Measurements from ENCODE around the gene DCST2. TPM values are rescaled to one million over a fixed set of nuclear protein-coding genes. Genes with fewer than 3 reads are reported as not detected.
A peak's percentile ranks its signal among the peaks of the same experiment; 100 is the strongest.

Gene DCST2
- total RNA-seq, 4 donors from 2014 or later, result 0.35 to 0.54 TPM; not detected in 2

DNA sequence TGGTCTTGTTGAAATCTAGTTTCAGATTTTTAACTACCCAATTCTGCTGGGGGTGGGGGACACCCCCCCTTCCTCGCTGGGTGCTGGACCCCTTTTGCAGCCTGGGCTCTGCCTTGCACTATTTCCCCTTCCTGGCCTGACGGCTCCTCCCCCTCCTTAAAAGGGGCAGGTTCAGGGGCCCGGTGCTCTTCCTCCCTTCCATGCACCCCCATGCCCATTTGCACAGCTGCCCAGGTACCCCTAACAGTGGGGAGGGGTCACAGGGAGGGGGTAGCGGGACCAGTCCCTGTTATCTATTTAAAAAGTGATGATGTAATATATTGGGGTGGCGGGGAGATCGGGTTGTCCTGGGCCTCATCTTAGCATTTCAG lies 15.7 kb downstream of the DCST2 start:
- Histone ChIP-seq H3K4me3 (peak overlapping the region; percentile 32 to 54), H3K36me3 (peaks cover 0 to 28% of the 10 kb centered on the region in 2 donors), H3K27me3 (no peaks in the 10 kb centered on the region), H3K9me3 (no peaks in the 10 kb centered on the region), H3K27ac (peak overlapping the region; percentile 67 to 95 (median 88)), H3K4me1 (peaks cover 2 to 47% (median 21%) of the 10 kb centered on the region in 3 donors)
- 0 to 13% methylated on average over 1 to 3 of the region's 6 CpGs for WGBS, 2 donors (ENCODE audit: low coverage in 1 of 2)
- no peak for ATAC-seq
- TF ChIP-seq, protein P1, sequence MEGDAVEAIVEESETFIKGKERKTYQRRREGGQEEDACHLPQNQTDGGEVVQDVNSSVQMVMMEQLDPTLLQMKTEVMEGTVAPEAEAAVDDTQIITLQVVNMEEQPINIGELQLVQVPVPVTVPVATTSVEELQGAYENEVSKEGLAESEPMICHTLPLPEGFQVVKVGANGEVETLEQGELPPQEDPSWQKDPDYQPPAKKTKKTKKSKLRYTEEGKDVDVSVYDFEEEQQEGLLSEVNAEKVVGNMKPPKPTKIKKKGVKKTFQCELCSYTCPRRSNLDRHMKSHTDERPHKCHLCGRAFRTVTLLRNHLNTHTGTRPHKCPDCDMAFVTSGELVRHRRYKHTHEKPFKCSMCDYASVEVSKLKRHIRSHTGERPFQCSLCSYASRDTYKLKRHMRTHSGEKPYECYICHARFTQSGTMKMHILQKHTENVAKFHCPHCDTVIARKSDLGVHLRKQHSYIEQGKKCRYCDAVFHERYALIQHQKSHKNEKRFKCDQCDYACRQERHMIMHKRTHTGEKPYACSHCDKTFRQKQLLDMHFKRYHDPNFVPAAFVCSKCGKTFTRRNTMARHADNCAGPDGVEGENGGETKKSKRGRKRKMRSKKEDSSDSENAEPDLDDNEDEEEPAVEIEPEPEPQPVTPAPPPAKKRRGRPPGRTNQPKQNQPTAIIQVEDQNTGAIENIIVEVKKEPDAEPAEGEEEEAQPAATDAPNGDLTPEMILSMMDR (IDR thresholded peaks at IDR 0.05), result no peak
- TF ChIP-seq POLR2AphosphoS5 (IDR thresholded peaks at IDR 0.05) (no peak), POLR2A (IDR thresholded peaks at IDR 0.05) (no peak), EP300 (IDR thresholded peaks at IDR 0.05) (no peak)

DNA sequence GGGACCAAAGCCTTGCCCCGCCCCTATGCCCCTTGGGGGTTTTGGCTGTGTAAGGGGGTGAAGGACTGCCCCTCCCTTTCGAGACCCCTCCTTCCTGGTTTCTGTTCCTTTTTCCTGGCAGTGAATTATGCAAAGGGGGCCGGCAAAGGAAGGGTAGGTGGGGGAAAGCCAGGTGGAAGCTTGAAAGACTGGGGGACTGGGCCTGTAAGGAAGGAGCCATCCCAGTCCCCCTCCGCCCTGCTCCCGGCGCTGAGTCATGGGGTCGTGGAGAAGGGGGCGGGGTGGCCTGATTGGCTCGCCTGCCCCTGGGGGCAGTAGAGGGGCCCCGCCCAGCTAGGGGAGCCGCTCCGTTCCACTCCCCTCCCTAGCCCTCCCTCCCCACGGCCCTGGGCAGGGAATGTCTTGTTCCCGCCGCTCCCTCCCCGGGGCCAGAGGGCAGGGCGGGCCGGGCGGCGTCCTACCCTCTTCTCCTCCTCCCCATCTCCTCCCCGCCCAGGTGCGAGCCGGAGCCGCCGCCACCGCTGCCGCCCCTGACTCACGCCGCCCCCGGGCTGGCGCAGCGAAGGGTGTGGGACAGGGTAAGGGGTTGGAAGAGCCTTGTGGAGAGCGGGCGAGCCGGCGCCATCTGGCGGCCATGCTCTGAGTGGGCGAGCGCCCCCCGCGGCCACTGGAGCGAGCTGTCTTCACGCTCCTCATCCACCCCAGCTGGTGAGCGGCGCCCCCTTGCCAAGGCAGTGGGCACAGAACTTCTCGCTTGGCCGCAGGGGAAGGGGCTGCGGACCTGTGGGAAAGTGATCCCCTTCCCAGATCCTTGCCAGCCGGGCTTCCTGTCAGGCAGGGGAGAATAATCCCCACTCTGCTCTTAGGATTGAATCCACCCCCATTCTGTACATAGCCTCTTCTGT lies 16.3 kb downstream of the DCST2 start:
- peak; percentile 94 for ATAC-seq
- Histone ChIP-seq H3K4me1 (peaks cover 2 to 54% (median 27%) of the 10 kb centered on the region in 3 donors), H3K9me3 (no peaks in the 10 kb centered on the region), H3K4me3 (peak overlapping the region; percentile 32 to 54), H3K36me3 (peaks cover 0 to 28% of the 10 kb centered on the region in 2 donors), H3K27ac (peak overlapping the region; percentile 67 to 95 (median 88)), H3K27me3 (no peaks in the 10 kb centered on the region)
- WGBS, 2 donors (ENCODE audit: low coverage in 1 of 2), result 0 to 11% methylated on average over 1 to 3 of the region's 49 CpGs
- TF ChIP-seq POLR2A (IDR thresholded peaks at IDR 0.05) (peak in 1 of 2 donors; percentile 28), POLR2AphosphoS5 (IDR thresholded peaks at IDR 0.05) (peak; percentile 89), EP300 (IDR thresholded peaks at IDR 0.05) (no peak)
- TF ChIP-seq, protein P1 (IDR thresholded peaks at IDR 0.05), result peak in 3 of 4 experiments; percentile 98 to 100 (median 99)

DNA sequence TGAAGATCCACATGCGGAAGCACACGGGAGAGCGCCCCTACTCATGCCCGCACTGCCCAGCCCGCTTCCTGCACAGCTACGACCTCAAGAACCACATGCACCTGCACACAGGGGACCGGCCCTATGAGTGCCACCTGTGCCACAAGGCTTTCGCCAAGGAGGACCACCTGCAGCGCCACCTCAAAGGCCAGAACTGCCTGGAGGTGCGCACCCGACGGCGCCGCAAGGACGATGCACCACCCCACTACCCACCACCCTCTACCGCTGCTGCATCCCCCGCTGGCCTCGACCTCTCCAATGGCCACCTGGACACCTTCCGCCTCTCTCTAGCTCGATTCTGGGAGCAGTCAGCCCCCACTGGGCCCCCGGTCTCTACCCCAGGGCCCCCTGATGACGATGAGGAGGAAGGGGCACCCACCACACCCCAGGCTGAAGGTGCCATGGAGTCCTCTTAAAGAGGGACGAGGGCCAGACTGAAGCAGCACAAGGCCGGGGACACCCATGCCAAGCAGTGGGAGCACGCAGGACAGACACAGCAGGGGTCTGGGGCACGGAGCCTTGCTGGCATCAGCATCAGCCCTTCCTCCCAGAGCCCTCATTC lies 17.2 kb downstream of the DCST2 start:
- TF ChIP-seq POLR2AphosphoS5 (IDR thresholded peaks at IDR 0.05), result no peak
- TF ChIP-seq EP300 (IDR thresholded peaks at IDR 0.05), result no peak
- TF ChIP-seq, protein P1 (IDR thresholded peaks at IDR 0.05), result no peak
- TF ChIP-seq POLR2A (IDR thresholded peaks at IDR 0.05), result no peak
- WGBS, 2 donors (ENCODE audit: low coverage in 1 of 2), result 68% methylated on average over 8 of the region's 26 CpGs; no CpG with 5 or more reads in 1 of the 2 donors
- peaks cover 0 to 28% of the 10 kb centered on the region in 2 donors for H3K36me3 ChIP-seq
- peak overlapping the region; percentile 67 to 95 (median 88) for H3K27ac ChIP-seq
- no peaks in the 10 kb centered on the region for H3K27me3 ChIP-seq
- H3K9me3 ChIP-seq, result no peaks in the 10 kb centered on the region
- H3K4me3 ChIP-seq, result no peak overlapping the region
- no peak for ATAC-seq
- peaks cover 2 to 63% (median 37%) of the 10 kb centered on the region in 3 donors for H3K4me1 ChIP-seq

DNA sequence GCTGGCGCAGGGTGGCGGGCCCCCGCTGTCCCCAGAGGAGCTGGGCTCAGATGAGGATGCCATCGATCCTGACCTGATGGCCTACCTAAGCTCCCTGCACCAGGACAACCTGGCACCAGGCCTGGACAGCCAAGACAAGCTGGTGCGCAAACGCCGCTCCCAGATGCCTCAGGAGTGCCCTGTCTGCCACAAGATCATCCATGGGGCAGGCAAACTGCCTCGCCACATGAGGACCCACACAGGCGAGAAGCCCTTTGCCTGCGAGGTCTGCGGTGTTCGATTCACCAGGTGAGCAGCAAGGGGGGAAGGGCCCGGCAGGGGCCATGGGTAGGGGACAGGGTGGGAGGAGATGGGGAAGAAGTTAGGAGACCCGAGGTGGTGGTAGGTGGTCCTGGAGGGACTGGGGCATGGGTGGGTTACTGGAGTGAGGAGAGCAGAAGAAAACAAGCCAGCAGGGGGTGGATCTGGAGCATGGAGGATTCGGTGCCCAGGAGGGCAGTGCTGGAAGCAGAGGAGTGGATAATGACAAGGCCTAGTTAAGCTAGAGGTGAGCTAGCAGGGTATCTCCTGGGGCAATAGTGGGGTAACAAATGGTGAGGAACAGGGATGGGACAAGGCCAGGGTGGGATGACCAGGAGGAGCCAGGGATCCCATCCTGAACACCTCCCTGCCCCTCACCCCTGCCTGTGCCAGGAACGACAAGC lies 17.9 kb downstream of the DCST2 start:
- H3K9me3 ChIP-seq, result no peaks in the 10 kb centered on the region
- H3K27ac ChIP-seq, result peak overlapping the region in 3 of 4 donors; percentile 85 to 95 (median 90)
- WGBS, 2 donors (ENCODE audit: low coverage in 1 of 2), result 52 to 80% methylated on average over 1 to 2 of the region's 16 CpGs
- ATAC-seq, result no peak
- H3K36me3 ChIP-seq, result peaks cover 0 to 28% of the 10 kb centered on the region in 2 donors
- TF ChIP-seq POLR2AphosphoS5 (IDR thresholded peaks at IDR 0.05) (no peak), EP300 (IDR thresholded peaks at IDR 0.05) (no peak), POLR2A (IDR thresholded peaks at IDR 0.05) (no peak)
- TF ChIP-seq, protein P1 (IDR thresholded peaks at IDR 0.05), result no peak
- no peak overlapping the region for H3K4me3 ChIP-seq
- H3K27me3 ChIP-seq, result no peaks in the 10 kb centered on the region
- H3K4me1 ChIP-seq, result peaks cover 2 to 70% (median 43%) of the 10 kb centered on the region in 3 donors
